ENCODE measurements around the gene PANK4. TPM values are rescaled to one million over a fixed set of nuclear protein-coding genes. Genes with fewer than 3 reads are reported as not detected.

Gene PANK4
- total RNA-seq, 6 experiments from 2014 or later = 9.6 to 18.9 (median 13.4) TPM

GRCh38 chr1:2509589-2509988, 16.8 kb downstream of the PANK4 start:
- ATAC-seq (peak in 2 of 4 donors; percentile 26 to 63), DNase-seq (no peak)
- no peak overlapping the region for H3K4me3 ChIP-seq
- H3K36me3 ChIP-seq = peaks cover 7 to 53% (median 30%) of the 10 kb centered on the region in 4 donors
- no peak overlapping the region for H3K27ac ChIP-seq
- no peak for TF ChIP-seq POLR2A (IDR thresholded peaks at IDR 0.05)
- TF ChIP-seq CTCF (IDR thresholded peaks at IDR 0.05) = no peak
- H3K27me3 ChIP-seq = no peaks in the 10 kb centered on the region
- WGBS (ENCODE audit: insufficient coverage, low coverage, low lambda C conversion rate, missing lambda C conversion rate) = 59% methylated on average over 5 of the region's 11 CpGs
- H3K9me3 ChIP-seq = no peaks in the 10 kb centered on the region
- peaks cover 0 to 4% (median 0%) of the 10 kb centered on the region in 4 donors for H3K4me1 ChIP-seq
- intact Hi-C loops (cut with DNase I) = no loop called here

GRCh38 chr1:2508751-2509150, 17.6 kb downstream of the PANK4 start:
- no peak overlapping the region for H3K27ac ChIP-seq
- peaks cover 7 to 48% (median 28%) of the 10 kb centered on the region in 4 donors for H3K36me3 ChIP-seq
- H3K4me1 ChIP-seq = peaks cover 0 to 4% (median 0%) of the 10 kb centered on the region in 4 donors
- no peaks in the 10 kb centered on the region for H3K27me3 ChIP-seq
- H3K4me3 ChIP-seq = no peak overlapping the region
- WGBS (ENCODE audit: insufficient coverage, low coverage, low lambda C conversion rate, missing lambda C conversion rate) = 97% methylated on average over 11 of the region's 29 CpGs
- DNase-seq (no peak), ATAC-seq (no peak)
- no peak for TF ChIP-seq POLR2A (IDR thresholded peaks at IDR 0.05)
- TF ChIP-seq CTCF (IDR thresholded peaks at IDR 0.05) = no peak
- intact Hi-C loops (cut with DNase I) = no loop called here
- no peaks in the 10 kb centered on the region for H3K9me3 ChIP-seq

GRCh38 chr1:2508180-2508579, 18.2 kb downstream of the PANK4 start:
- H3K27me3 ChIP-seq = no peaks in the 10 kb centered on the region
- no peaks in the 10 kb centered on the region for H3K9me3 ChIP-seq
- TF ChIP-seq POLR2A (IDR thresholded peaks at IDR 0.05) (no peak), CTCF (IDR thresholded peaks at IDR 0.05) (no peak)
- DNase-seq (no peak), ATAC-seq (no peak)
- no peak overlapping the region for H3K27ac ChIP-seq
- intact Hi-C loops (cut with DNase I) = no loop called here
- H3K4me1 ChIP-seq = peaks cover 0 to 4% (median 0%) of the 10 kb centered on the region in 4 donors
- peaks cover 7 to 42% (median 25%) of the 10 kb centered on the region in 4 donors for H3K36me3 ChIP-seq
- 84% methylated on average over 7 of the region's 24 CpGs for WGBS (ENCODE audit: insufficient coverage, low coverage, low lambda C conversion rate, missing lambda C conversion rate)
- no peak overlapping the region for H3K4me3 ChIP-seq

DNA sequence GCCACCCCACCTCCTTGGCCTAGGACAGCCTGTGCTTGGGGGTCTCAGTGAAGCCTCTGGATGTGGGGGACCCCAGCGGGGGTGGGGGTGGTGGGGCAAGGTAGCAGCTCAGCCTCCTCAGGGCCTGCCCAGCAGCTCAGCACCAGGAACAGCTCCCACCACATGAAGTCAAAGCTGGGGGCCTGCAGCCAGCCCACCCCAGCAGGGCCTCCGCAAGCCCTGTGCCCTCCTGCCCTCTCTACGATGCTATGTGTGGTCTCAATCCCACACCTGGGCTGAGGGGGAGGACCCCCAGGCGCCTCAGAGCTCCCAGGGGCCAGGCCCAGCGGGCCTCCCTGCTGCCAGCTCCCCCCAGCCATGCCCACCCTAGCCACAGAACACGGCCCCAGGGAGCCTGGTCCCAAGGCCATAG, 18.6 kb downstream of the PANK4 start:
- intact Hi-C loops (cut with DNase I) = no loop called here
- Histone ChIP-seq H3K4me3 (no peak overlapping the region), H3K36me3 (peaks cover 7 to 40% (median 24%) of the 10 kb centered on the region in 4 donors), H3K9me3 (no peaks in the 10 kb centered on the region), H3K27me3 (no peaks in the 10 kb centered on the region), H3K27ac (no peak overlapping the region), H3K4me1 (peaks cover 0 to 4% (median 0%) of the 10 kb centered on the region in 4 donors)
- no CpG with 5 or more reads among the region's 6 CpGs for WGBS (ENCODE audit: insufficient coverage, low coverage, low lambda C conversion rate, missing lambda C conversion rate)
- ATAC-seq = no peak
- DNase-seq = no peak
- TF ChIP-seq CTCF (IDR thresholded peaks at IDR 0.05) (no peak), POLR2A (IDR thresholded peaks at IDR 0.05) (no peak)
